IMR-90 (cell line): ENCODE measurements around the gene NUCB1.

Experiments
- CEBPB ChIP-seq: IDR thresholded peaks from 2 replicates; pipeline ENCODE4 v1.6.1; 2012; ENCODE audit warnings: low read depth, low read length, improper control_type of control experiment
- TF ChIP-seq, protein P1 (sequence below): conservative IDR thresholded peaks from 2 replicates; pipeline ENCODE4 v1.5.1; 2012; ENCODE audit warnings: mild to moderate bottlenecking, low read depth, low read length, improper control_type of control experiment

DNA sequence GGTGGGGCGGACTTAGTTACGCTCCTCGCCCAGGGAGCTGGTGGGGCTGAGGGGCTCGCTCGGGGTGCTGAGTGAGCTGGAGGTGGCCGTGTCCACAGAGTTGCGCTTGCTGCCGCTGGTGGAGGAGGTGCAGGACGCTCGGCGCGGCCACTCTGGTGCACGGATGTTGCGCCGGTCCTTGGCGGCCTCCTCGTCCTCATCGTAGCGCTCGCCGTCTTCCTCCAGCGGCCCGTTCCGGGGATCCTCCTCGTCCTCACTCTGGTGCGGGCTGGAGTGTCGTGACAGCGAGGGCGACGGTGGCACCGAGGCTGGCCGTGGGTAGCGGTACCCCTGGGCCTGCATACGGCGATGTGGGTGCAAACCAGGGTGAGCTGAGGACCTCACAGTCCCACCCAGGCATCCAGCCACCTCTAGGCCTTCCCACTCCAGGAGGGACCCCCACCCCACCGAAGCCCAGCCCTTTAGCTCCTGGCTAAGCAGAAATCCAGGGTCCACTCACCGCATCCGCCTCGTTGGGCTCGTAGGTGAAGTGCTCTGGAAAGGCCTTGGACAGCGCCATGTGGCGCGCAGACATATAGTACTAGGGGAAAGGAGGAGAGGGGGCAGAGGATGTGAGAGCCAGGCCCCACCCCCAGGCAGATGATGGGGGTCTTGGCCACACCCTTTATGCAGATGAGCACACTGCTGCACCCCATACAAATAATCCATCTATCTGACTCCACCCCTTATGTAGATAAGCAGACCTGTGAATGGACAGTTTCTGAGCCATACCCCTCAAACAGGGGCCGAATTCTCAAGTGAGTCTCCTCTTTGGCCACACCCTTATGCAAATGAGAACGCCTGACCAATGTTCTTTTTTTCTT is 69.4 kb downstream of the NUCB1 start:
- TF ChIP-seq, protein P1, sequence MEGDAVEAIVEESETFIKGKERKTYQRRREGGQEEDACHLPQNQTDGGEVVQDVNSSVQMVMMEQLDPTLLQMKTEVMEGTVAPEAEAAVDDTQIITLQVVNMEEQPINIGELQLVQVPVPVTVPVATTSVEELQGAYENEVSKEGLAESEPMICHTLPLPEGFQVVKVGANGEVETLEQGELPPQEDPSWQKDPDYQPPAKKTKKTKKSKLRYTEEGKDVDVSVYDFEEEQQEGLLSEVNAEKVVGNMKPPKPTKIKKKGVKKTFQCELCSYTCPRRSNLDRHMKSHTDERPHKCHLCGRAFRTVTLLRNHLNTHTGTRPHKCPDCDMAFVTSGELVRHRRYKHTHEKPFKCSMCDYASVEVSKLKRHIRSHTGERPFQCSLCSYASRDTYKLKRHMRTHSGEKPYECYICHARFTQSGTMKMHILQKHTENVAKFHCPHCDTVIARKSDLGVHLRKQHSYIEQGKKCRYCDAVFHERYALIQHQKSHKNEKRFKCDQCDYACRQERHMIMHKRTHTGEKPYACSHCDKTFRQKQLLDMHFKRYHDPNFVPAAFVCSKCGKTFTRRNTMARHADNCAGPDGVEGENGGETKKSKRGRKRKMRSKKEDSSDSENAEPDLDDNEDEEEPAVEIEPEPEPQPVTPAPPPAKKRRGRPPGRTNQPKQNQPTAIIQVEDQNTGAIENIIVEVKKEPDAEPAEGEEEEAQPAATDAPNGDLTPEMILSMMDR: no peak
- TF ChIP-seq CEBPB: no peak
